CD4-positive, alpha-beta T cell (primary cell): ENCODE results near the gene CLBA1. TPM values are rescaled to one million over a fixed set of nuclear protein-coding genes. Genes with fewer than 3 reads are reported as not detected.

Experiments used
- ATAC-seq: fragments of 200-7000 bp; cut with Tn5 transposase; one replicate; pipeline ENCODE4 v1.10.0; 2022; ENCODE audit warnings: mild to moderate bottlenecking; ENCODE audit not compliant: poor library complexity
- CTCF ChIA-PET: fragments of 350-600 bp; sonication (Branson Sonifier 250); formaldehyde crosslinking; loops from one replicate; lab custom pipeline; 2021; ENCODE audit warnings: antibody characterized with exemption, inconsistent platforms; lab: Charles Lee
- POLR2A ChIA-PET: fragments of 350-600 bp; sonication (Branson Sonifier 250); formaldehyde crosslinking; loops from one replicate; lab custom pipeline; 2021; ENCODE audit warnings: antibody characterized with exemption, inconsistent platforms; lab: Charles Lee
- DNase-seq, 14 experiments: peaks; one replicate each; pipeline ENCODE4 v3.0.0-alpha.2; 2013 to 2020; ENCODE audit warnings: mixed read lengths in 2 of 14
- H3K27ac ChIP-seq, 2 donors: one replicate each; pipeline versions ENCODE4 v1.5.1 to v1.7.0; 2013; ENCODE audit warnings: low read length in 2 of 2, low read depth in 1 of 2, mild to moderate bottlenecking in 1 of 2
- H3K27me3 ChIP-seq, 2 experiments: 1 replicate in 1 of 2; 2 replicates in 1 of 2; pipeline versions ENCODE4 v1.6.1 to v1.7.0; 2013; ENCODE audit warnings: low read length in 2 of 2, control low read depth in 1 of 2, mild to moderate bottlenecking in 1 of 2, moderate library complexity in 1 of 2; ENCODE audit not compliant: insufficient read depth in 2 of 2, control insufficient read depth in 1 of 2
- H3K36me3 ChIP-seq: one replicate; pipeline ENCODE4 v1.6.1; 2013; ENCODE audit warnings: low read length, control low read depth; ENCODE audit not compliant: insufficient read depth
- H3K4me1 ChIP-seq: one replicate; pipeline ENCODE4 v1.6.1; 2013; ENCODE audit warnings: low read length, control low read depth; ENCODE audit not compliant: insufficient read depth
- H3K4me3 ChIP-seq: one replicate; pipeline ENCODE4 v1.5.1; 2013; ENCODE audit warnings: mild to moderate bottlenecking, low read length, moderate library complexity
- H3K9me3 ChIP-seq, 2 experiments: 1 replicate in 1 of 2; 2 replicates in 1 of 2; pipeline versions ENCODE4 v1.6.1 to v1.7.0; 2013; ENCODE audit warnings: low read length in 2 of 2, mild to moderate bottlenecking in 2 of 2, control low read depth in 1 of 2, moderate library complexity in 1 of 2; ENCODE audit not compliant: control insufficient read depth in 1 of 2, insufficient read depth in 1 of 2
- H3K27ac Mint-ChIP-seq: one replicate; pipeline ENCODE4 v1.8.0; 2020; ENCODE audit warnings: mixed read lengths
- H3K27me3 Mint-ChIP-seq: one replicate; pipeline ENCODE4 v1.8.0; 2021; ENCODE audit warnings: mixed read lengths
- H3K36me3 Mint-ChIP-seq: one replicate; pipeline ENCODE4 v1.8.0; 2021; ENCODE audit warnings: low read depth, mixed read lengths
- H3K4me1 Mint-ChIP-seq: one replicate; pipeline ENCODE4 v1.8.0; 2021; ENCODE audit warnings: low read depth, mixed read lengths
- H3K4me3 Mint-ChIP-seq: one replicate; pipeline ENCODE4 v1.8.0; 2020; ENCODE audit warnings: mild to moderate bottlenecking, mixed read lengths
- H3K9me3 Mint-ChIP-seq: one replicate; pipeline ENCODE4 v1.8.0; 2020; ENCODE audit warnings: mixed read lengths
- CTCF ChIP-seq: fragments of 200-600 bp; IDR thresholded peaks from one replicate; pipeline ENCODE4 v1.8.0; 2022; ENCODE audit warnings: antibody characterized with exemption, mild to moderate bottlenecking
- intact Hi-C, 2 experiments: fragments of 100-400 bp; cut with DNase I in 1 of 2; cut with micrococcal nuclease in 1 of 2; formaldehyde crosslinking; loops; one replicate each; pipeline versions ENCODE4 v1.15.1 to v1.9.0; 2023 to 2025; cut with DNase I, micrococcal nuclease
- total RNA-seq, 174 experiments: library from RNA in 2 of 174; stranded (reverse) in 2 of 174; gene quantifications; one replicate each; pipeline ENCODE4 v1.2.3 and lab custom pipeline; 2021 to 2026

The CLBA1 gene
- total RNA-seq, 2 experiments from 2014 or later, result 1.7 to 1.8 TPM

- Mint-ChIP-seq H3K36me3 (no peaks in the 10 kb centered on the region), H3K9me3 (no peaks in the 10 kb centered on the region), H3K27ac (no peak overlapping the region), H3K27me3 (no peaks in the 10 kb centered on the region), H3K4me1 (no peaks in the 10 kb centered on the region), H3K4me3 (no peak overlapping the region)
- intact Hi-C loops, result no loop called here
- Histone ChIP-seq H3K4me1 (no peaks in the 10 kb centered on the region), H3K27ac (no peak overlapping the region), H3K4me3 (no peak overlapping the region), H3K9me3 (no peaks in the 10 kb centered on the region), H3K36me3 (no peaks in the 10 kb centered on the region), H3K27me3 (no peaks in the 10 kb centered on the region)
- DNase-seq, result no peak
- no peak for TF ChIP-seq CTCF
- no peak for ATAC-seq
- ChIA-PET CTCF (no interaction called here), POLR2A (no interaction called here)
Observed at GRCh38 chr14:104993306-104993705, 7.7 kb downstream of the CLBA1 start.

GRCh38 chr14:104993808-104994591 is 8.4 kb downstream of the CLBA1 start:
- no peaks in the 10 kb centered on the region for H3K27me3 ChIP-seq
- intact Hi-C loops, result no loop called here
- Mint-ChIP-seq H3K27ac (no peak overlapping the region), H3K4me1 (no peaks in the 10 kb centered on the region), H3K4me3 (no peak overlapping the region), H3K27me3 (no peaks in the 10 kb centered on the region), H3K36me3 (no peaks in the 10 kb centered on the region), H3K9me3 (no peaks in the 10 kb centered on the region)
- CTCF ChIA-PET, result no interaction called here
- no peak overlapping the region for H3K27ac ChIP-seq
- no peaks in the 10 kb centered on the region for H3K9me3 ChIP-seq
- H3K4me1 ChIP-seq, result no peaks in the 10 kb centered on the region
- no peak for TF ChIP-seq CTCF
- no peaks in the 10 kb centered on the region for H3K36me3 ChIP-seq
- no peak for ATAC-seq
- POLR2A ChIA-PET, result interaction anchor here (0.8 kb wide), 1 partner anchor 27 kb away, joined by 3 read pairs; the partner anchor contains the start of gene CDCA4
- no peak overlapping the region for H3K4me3 ChIP-seq
- DNase-seq, result no peak

- Mint-ChIP-seq H3K27me3 (no peaks in the 10 kb centered on the region), H3K4me1 (no peaks in the 10 kb centered on the region), H3K27ac (no peak overlapping the region), H3K36me3 (no peaks in the 10 kb centered on the region), H3K4me3 (no peak overlapping the region), H3K9me3 (no peaks in the 10 kb centered on the region)
- no peaks in the 10 kb centered on the region for H3K9me3 ChIP-seq
- intact Hi-C loops, result no loop called here
- no peak overlapping the region for H3K27ac ChIP-seq
- H3K36me3 ChIP-seq, result no peaks in the 10 kb centered on the region
- no peak for TF ChIP-seq CTCF
- H3K4me1 ChIP-seq, result no peaks in the 10 kb centered on the region
- ChIA-PET CTCF (no interaction called here), POLR2A (no interaction called here)
- H3K27me3 ChIP-seq, result no peaks in the 10 kb centered on the region
- DNase-seq (no peak), ATAC-seq (no peak)
- no peak overlapping the region for H3K4me3 ChIP-seq
Observed at GRCh38 chr14:104994978-104995377, 9.4 kb downstream of the CLBA1 start.
